LNCAP (cell line): ENCODE results near the gene PCDHGB1.

Experiments used
- CTCF ChIP-seq: fragments of 450-650 bp; IDR thresholded peaks from 2 replicates; pipeline ENCODE4 v1.5.1; 2017; ENCODE audit warnings: mild to moderate bottlenecking

The PCDHGB1 gene

GRCh38 chr5:141398608-141399007 lies 48.7 kb downstream of the PCDHGB1 start:
- no peak for TF ChIP-seq CTCF

- TF ChIP-seq CTCF, result no peak
Measured at GRCh38 chr5:141399555-141400258, 49.8 kb downstream of the PCDHGB1 start.
